B cell (primary cell): ENCODE data around the gene CCDC124. TPM values are rescaled to one million over a fixed set of nuclear protein-coding genes. Genes with fewer than 3 reads are reported as not detected.
A peak's percentile ranks its signal among the peaks of the same experiment; 100 is the strongest.

Experiments
- ATAC-seq: fragments of 200-7000 bp; cut with Tn5 transposase; one replicate; pipeline ENCODE4 v1.10.0; 2021; ENCODE audit warnings: low read depth, mild to moderate bottlenecking, moderate number of reproducible peaks, moderate library complexity
- CTCF ChIA-PET: fragments of 350-600 bp; sonication (Branson Sonifier 250); formaldehyde crosslinking; loops from one replicate; lab custom pipeline; 2021; ENCODE audit warnings: antibody characterized with exemption, inconsistent platforms; lab: Charles Lee
- POLR2A ChIA-PET: fragments of 350-600 bp; sonication (Branson Sonifier 250); formaldehyde crosslinking; loops from one replicate; lab custom pipeline; 2021; ENCODE audit warnings: antibody characterized with exemption; lab: Charles Lee
- DNase-seq: peaks from one replicate; pipeline ENCODE4 v3.0.0; 2013
- H2AFZ ChIP-seq: 2 replicates; pipeline ENCODE4 v1.6.1; 2012; ENCODE audit warnings: mild to moderate bottlenecking, low read depth, low read length; ENCODE audit not compliant: insufficient read depth, poor library complexity, severe bottlenecking
- H3K27ac ChIP-seq, 2 donors: 1 replicate in 1 of 2; 2 replicates in 1 of 2; pipeline ENCODE4 v1.5.1; 2012 to 2013; ENCODE audit warnings: low read length in 2 of 2, mild to moderate bottlenecking in 2 of 2, moderate library complexity in 1 of 2
- H3K27me3 ChIP-seq, 4 experiments: fragments of 200-600 bp in 1 of 4; sonication (generic) in 1 of 4; replicated peaks in 1 of 4; 1 replicate in 2 of 4; 2 replicates in 2 of 4; pipeline versions ENCODE4 v1.6.1 to v1.7.0; 2013 to 2016; ENCODE audit warnings: low read length in 3 of 4, mild to moderate bottlenecking in 2 of 4, mixed read lengths in 1 of 4, moderate library complexity in 1 of 4; ENCODE audit not compliant: insufficient read depth in 4 of 4, control insufficient read depth in 3 of 4; ENCODE audit errors: control extremely low read depth in 1 of 4
- H3K36me3 ChIP-seq, 2 experiments: replicated peaks in 1 of 2; 1 replicate in 1 of 2; 2 replicates in 1 of 2; pipeline versions ENCODE4 v1.6.1 to v1.7.1; 2013; ENCODE audit warnings: low read length in 1 of 2; ENCODE audit not compliant: insufficient read depth in 2 of 2, control insufficient read depth in 1 of 2; ENCODE audit errors: control extremely low read depth in 1 of 2, extremely low read depth in 1 of 2
- H3K4me1 ChIP-seq, 2 donors: fragments of 200-600 bp in 1 of 2; sonication (generic) in 1 of 2; 1 replicate in 1 of 2; 2 replicates in 1 of 2; pipeline versions ENCODE4 v1.5.1 to v1.6.1; 2013 to 2017; ENCODE audit warnings: low read length in 2 of 2; ENCODE audit not compliant: control insufficient read depth in 2 of 2, insufficient read depth in 2 of 2
- H3K4me2 ChIP-seq: replicated peaks from 2 replicates; pipeline ENCODE3; 2012; ENCODE audit warnings: mild to moderate bottlenecking, low read depth, low read length; ENCODE audit not compliant: poor library complexity, severe bottlenecking
- H3K4me3 ChIP-seq, 5 experiments: fragments of 200-600 bp in 1 of 5; sonication (generic) in 1 of 5; 1 replicate in 3 of 5; 2 replicates in 2 of 5; pipeline versions ENCODE4 v1.5.1 to v1.7.0; 2011 to 2016; ENCODE audit warnings: low read length in 4 of 5, mild to moderate bottlenecking in 4 of 5, low read depth in 2 of 5, control low read depth in 1 of 5, moderate library complexity in 1 of 5; ENCODE audit not compliant: insufficient read depth in 1 of 5; ENCODE audit errors: control extremely low read depth in 1 of 5, extremely low read depth in 1 of 5
- H3K79me2 ChIP-seq: fragments of 200-600 bp; sonication (generic); one replicate; pipeline ENCODE4 v1.6.0; 2016; ENCODE audit warnings: low read length; ENCODE audit not compliant: control insufficient read depth, insufficient read depth
- H3K9ac ChIP-seq: fragments of 200-600 bp; sonication (generic); 2 replicates; pipeline ENCODE4 v1.6.1; 2017; ENCODE audit warnings: mild to moderate bottlenecking, low read length, moderate library complexity
- H3K9me3 ChIP-seq, 3 donors: one replicate each; pipeline versions ENCODE4 v1.6.1 to v1.7.1; 2013; ENCODE audit warnings: low read length in 2 of 3; ENCODE audit not compliant: control insufficient read depth in 2 of 3, insufficient read depth in 1 of 3; ENCODE audit errors: control extremely low read depth in 1 of 3
- H4K20me1 ChIP-seq: 2 replicates; pipeline ENCODE4 v1.6.0; 2012; ENCODE audit warnings: mild to moderate bottlenecking, low read length; ENCODE audit not compliant: insufficient read depth, control insufficient read depth, poor library complexity, severe bottlenecking
- H3K27ac Mint-ChIP-seq: one replicate; pipeline ENCODE4 v1.8.0; 2021; ENCODE audit warnings: mixed read lengths
- H3K27me3 Mint-ChIP-seq: one replicate; pipeline ENCODE4 v1.8.0; 2021; ENCODE audit warnings: mixed read lengths
- H3K4me1 Mint-ChIP-seq: one replicate; pipeline ENCODE4 v1.8.0; 2021; ENCODE audit warnings: mixed read lengths
- H3K4me3 Mint-ChIP-seq: one replicate; pipeline ENCODE4 v1.8.0; 2021; ENCODE audit warnings: mixed read lengths
- H3K9me3 Mint-ChIP-seq: one replicate; pipeline ENCODE4 v1.8.0; 2022; ENCODE audit warnings: mixed read lengths; ENCODE audit not compliant: insufficient read depth
- CTCF ChIP-seq: fragments of 200-600 bp; IDR thresholded peaks from one replicate; pipeline ENCODE4 v1.8.0; 2022; ENCODE audit warnings: antibody characterized with exemption, mild to moderate bottlenecking
- EZH2 ChIP-seq: IDR thresholded peaks from 2 replicates; pipeline ENCODE4 v1.6.1; 2012; ENCODE audit warnings: borderline replicate concordance, low read depth, mild to moderate bottlenecking, moderate library complexity, low read length; ENCODE audit not compliant: insufficient read depth, poor library complexity, severe bottlenecking
- WGBS: methylation state at CpG from one replicate; pipeline ENCODE4 v1.1.5; 2013; ENCODE audit warnings: missing lambda C conversion rate; ENCODE audit not compliant: insufficient coverage; 5-methylcytosine and 5-hydroxymethylcytosine counted together
- intact Hi-C: fragments of 100-400 bp; cut with micrococcal nuclease; formaldehyde crosslinking; loops from one replicate; pipeline ENCODE4 v1.10.0; 2022
- polyA plus RNA-seq: library from polyadenylated mRNA; depleted of rRNA; stranded (reverse); fragments of >200 nt; gene quantifications from 2 replicates; pipeline ENCODE4 v1.2.3, GENCODE V29; 2012
- total RNA-seq, 2 donors: library from RNA; stranded (reverse); fragments of 120-200 nt in 1 of 2; gene quantifications; 1 replicate in 1 of 2; 2 replicates in 1 of 2; pipeline versions ENCODE4 v1.2.3 to v1.2.4, GENCODE V29; 2013 to 2022

CCDC124 gene
- total and polyA plus RNA-seq, 2 donors (not counting 1 experiment from before 2014, with no cell fraction given), result 25.0 to 57.8 TPM

- H3K9ac ChIP-seq, result peak overlapping the region; percentile 41
- H3K27me3 Mint-ChIP-seq, result peaks cover 26% of the 10 kb centered on the region
- H4K20me1 ChIP-seq, result peaks cover 15% of the 10 kb centered on the region
Observed at GRCh38 chr19:17951157-17951989, 18.6 kb downstream of the CCDC124 start.

More at GRCh38 chr19:17951157-17951989, 18.6 kb downstream of the CCDC124 start:
- peaks cover 49% of the 10 kb centered on the region for H3K4me1 Mint-ChIP-seq
- DNase-seq (peak; percentile 67), ATAC-seq (no peak)
- intact Hi-C loops, result loop anchor here (2.0 kb wide), 1 partner anchor 27 kb away; no protein-coding TSS in a partner anchor
- TF ChIP-seq CTCF (no peak), EZH2 (no peak)
- H3K9me3 Mint-ChIP-seq, result no peaks in the 10 kb centered on the region
- POLR2A ChIA-PET, result interaction anchor here (0.7 kb wide), 1 partner anchor 79 kb away, joined by 3 read pairs; the partner anchor contains the start of gene SLC5A5
- Histone ChIP-seq H3K4me2 (peak overlapping the region; percentile 94), H3K36me3 (no peaks in the 10 kb centered on the region), H3K79me2 (no peaks in the 10 kb centered on the region), H3K4me3 (peak overlapping the region in 2 of 5 experiments; percentile 13 to 48), H3K27me3 (peaks cover 0 to 65% (median 41%) of the 10 kb centered on the region in 4 experiments), H3K4me1 (peaks cover 59 to 62% of the 10 kb centered on the region in 2 donors), H3K27ac (no peak overlapping the region), H3K9me3 (peaks cover 0 to 20% (median 0%) of the 10 kb centered on the region in 3 donors), H2AFZ (no peak overlapping the region)
- peak overlapping the region; percentile 67 for H3K4me3 Mint-ChIP-seq
- CTCF ChIA-PET, result interaction anchor here (0.6 to 1.5 kb wide), 4 partner anchors 13 to 46 kb away, joined by 3 to 7 read pairs (median 4); no protein-coding TSS in a partner anchor
- 4% methylated on average over 20 of the region's 33 CpGs for WGBS
- peak overlapping the region; percentile 15 for H3K27ac Mint-ChIP-seq
